ENCODE results near the gene HPS4.

DNA sequence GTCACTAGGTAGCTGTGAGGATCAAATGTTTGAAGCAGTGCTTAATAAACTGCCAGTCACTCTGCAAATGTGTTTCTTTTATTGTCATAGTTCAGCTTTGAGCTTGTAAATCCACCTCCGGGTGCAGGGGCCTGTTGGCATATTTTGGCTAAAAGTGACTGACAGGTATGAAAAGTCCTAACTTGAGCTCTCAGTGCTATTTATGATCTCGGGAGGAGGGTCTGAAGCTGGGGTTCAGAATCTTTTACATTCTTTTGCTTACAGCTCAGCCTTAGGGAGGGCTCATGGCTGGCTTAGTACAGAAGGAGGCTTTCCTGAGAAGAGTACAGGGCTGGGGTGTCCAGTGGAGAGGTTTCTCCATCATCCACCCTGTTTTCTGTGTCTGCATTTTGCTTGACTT is 53.0 kb downstream of the HPS4 start:
- no peak for TF ChIP-seq CTCF (IDR thresholded peaks at IDR 0.05; ENCODE audit: low read depth, low read length)
- no peak for TF ChIP-seq POLR2A (IDR thresholded peaks at IDR 0.05; ENCODE audit: extremely low read depth, insufficient read length)
- TF ChIP-seq, protein P1, sequence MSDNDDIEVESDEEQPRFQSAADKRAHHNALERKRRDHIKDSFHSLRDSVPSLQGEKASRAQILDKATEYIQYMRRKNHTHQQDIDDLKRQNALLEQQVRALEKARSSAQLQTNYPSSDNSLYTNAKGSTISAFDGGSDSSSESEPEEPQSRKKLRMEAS (IDR thresholded peaks at IDR 0.05; ENCODE audit: low read depth, low read length): no peak
- no peak for TF ChIP-seq MYC (IDR thresholded peaks at IDR 0.05; ENCODE audit: low read depth, low read length)

All from NB4 (cell line).